Activated CD8-positive, alpha-beta memory T cell treated with anti-CD3 and anti-CD28 coated beads, Interleukin-2, amount 10 ng/mL, durations not matched to agents 7 days and 5 days (primary cell): ENCODE results near the gene SRGAP2B. TPM values are rescaled to one million over a fixed set of nuclear protein-coding genes. Genes with fewer than 3 reads are reported as not detected.
"Not testable (repeated sequence)": the region's sequence is repeated elsewhere in the genome, so short reads cannot be mapped to it uniquely, and the experiment has no call there.

Experiments
- ATAC-seq: fragments of 150-1000 bp; cut with Tn5 transposase; one replicate; pipeline ENCODE4 v1.10.0; 2021; ENCODE audit warnings: moderate library complexity
- CTCF ChIA-PET: fragments of 350-600 bp; sonication (Branson Sonifier 250); formaldehyde crosslinking; loops from one replicate; lab custom pipeline; 2021; ENCODE audit warnings: antibody characterized with exemption; lab: Charles Lee
- DNase-seq: peaks from one replicate; pipeline ENCODE4 v3.0.0-alpha.2; 2020
- H3K27ac Mint-ChIP-seq: one replicate; pipeline ENCODE4 v1.8.0; 2021; ENCODE audit warnings: mild to moderate bottlenecking, mixed read lengths
- H3K27me3 Mint-ChIP-seq: one replicate; pipeline ENCODE4 v1.8.0; 2021; ENCODE audit warnings: mixed read lengths
- H3K36me3 Mint-ChIP-seq: one replicate; pipeline ENCODE4 v1.8.0; 2021; ENCODE audit warnings: mild to moderate bottlenecking, mixed read lengths
- H3K4me1 Mint-ChIP-seq: one replicate; pipeline ENCODE4 v1.8.0; 2021; ENCODE audit warnings: mixed read lengths
- H3K4me3 Mint-ChIP-seq: one replicate; pipeline ENCODE4 v1.8.0; 2021; ENCODE audit warnings: mild to moderate bottlenecking, moderate library complexity, mixed read lengths
- H3K9me3 Mint-ChIP-seq: one replicate; pipeline ENCODE4 v1.8.0; 2022; ENCODE audit warnings: low read depth, mixed read lengths
- total RNA-seq, 2 experiments: library from RNA; stranded (reverse); gene quantifications; one replicate each; pipeline ENCODE4 v1.2.3, GENCODE V29; 2021

SRGAP2B gene
- total RNA-seq, 2 experiments from 2014 or later = 41.2 to 51.7 TPM

- DNase-seq, CTCF ChIA-PET, H3K36me3 Mint-ChIP-seq, H3K27me3 Mint-ChIP-seq, H3K4me1 Mint-ChIP-seq, H3K9me3 Mint-ChIP-seq: not testable (repeated sequence)
- Mint-ChIP-seq H3K4me3 (peak overlapping the region; percentile 52), H3K27ac (peak overlapping the region; percentile 73)
- ATAC-seq = peak; percentile 48
These were observed 84.5 kb downstream of the SRGAP2B start for GRCh38 chr1:145010580-145010979.

DNA sequence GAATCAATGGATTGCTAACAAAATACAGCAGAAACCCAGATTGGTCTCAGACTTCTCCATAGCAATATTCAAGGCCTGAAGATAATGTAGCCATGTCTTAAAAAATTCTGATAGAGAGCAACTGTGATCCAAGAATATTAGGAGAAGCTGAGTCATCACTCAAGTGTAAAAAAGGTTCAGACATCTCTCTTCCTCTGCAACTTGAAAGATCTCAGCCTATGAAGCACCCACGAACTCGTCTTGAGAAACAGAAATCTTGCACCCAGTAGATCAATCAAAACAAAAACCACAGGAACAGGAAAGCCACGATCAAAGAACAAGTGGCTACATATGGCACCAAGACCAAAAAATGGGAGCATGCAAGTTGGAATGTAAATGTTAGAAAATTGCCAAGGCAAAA, 85.2 kb downstream of the SRGAP2B start:
- H3K27ac Mint-ChIP-seq = peak overlapping the region; percentile 70
- ATAC-seq (peak; percentile 72), DNase-seq (peak; percentile 40)

DNA sequence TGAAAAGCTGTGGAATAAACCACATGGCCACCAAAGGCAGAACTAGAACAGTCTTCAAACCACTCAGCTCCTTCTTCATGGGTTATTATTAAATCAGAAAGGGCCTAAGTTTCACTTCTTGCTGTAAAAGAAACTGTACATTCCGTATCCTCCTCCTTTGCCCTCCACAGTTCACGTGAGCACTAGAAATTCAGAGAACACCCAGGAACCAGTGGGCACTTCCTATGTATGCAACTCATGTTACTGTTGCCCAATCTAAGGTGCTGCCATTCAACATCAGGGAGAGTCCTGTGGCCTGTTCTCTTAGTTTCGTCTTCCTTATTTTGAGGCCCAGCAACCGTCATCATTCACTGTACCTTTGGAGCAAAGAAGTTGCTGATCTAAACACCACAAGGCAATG, 86.7 kb downstream of the SRGAP2B start:
- CTCF ChIA-PET, H3K4me1 Mint-ChIP-seq, H3K27ac Mint-ChIP-seq, H3K4me3 Mint-ChIP-seq, DNase-seq, H3K9me3 Mint-ChIP-seq, H3K27me3 Mint-ChIP-seq, H3K36me3 Mint-ChIP-seq: not testable (repeated sequence)
- ATAC-seq = peak; percentile 30

More for the DNA sequence above, 85.2 kb downstream of the SRGAP2B start:
- H3K36me3 Mint-ChIP-seq, H3K27me3 Mint-ChIP-seq, H3K9me3 Mint-ChIP-seq, H3K4me1 Mint-ChIP-seq, CTCF ChIA-PET: not testable (repeated sequence)
- peak overlapping the region; percentile 53 for H3K4me3 Mint-ChIP-seq

- DNase-seq, H3K36me3 Mint-ChIP-seq, H3K4me1 Mint-ChIP-seq, ATAC-seq, H3K4me3 Mint-ChIP-seq, H3K27ac Mint-ChIP-seq, H3K9me3 Mint-ChIP-seq, CTCF ChIA-PET, H3K27me3 Mint-ChIP-seq: not testable (repeated sequence)
These were observed 90.0 kb downstream of the SRGAP2B start for GRCh38 chr1:145005142-145005541.

- CTCF ChIA-PET, H3K4me1 Mint-ChIP-seq, ATAC-seq: not testable (repeated sequence)
These were observed 93.7 kb downstream of the SRGAP2B start for GRCh38 chr1:145001381-145001780.

GRCh38 chr1:145000743-145001326, 94.3 kb downstream of the SRGAP2B start:
- H3K36me3 Mint-ChIP-seq, H3K9me3 Mint-ChIP-seq, CTCF ChIA-PET, H3K27me3 Mint-ChIP-seq, H3K27ac Mint-ChIP-seq, H3K4me1 Mint-ChIP-seq, ATAC-seq, DNase-seq, H3K4me3 Mint-ChIP-seq: not testable (repeated sequence)

More at GRCh38 chr1:145001381-145001780, 93.7 kb downstream of the SRGAP2B start:
- not testable (repeated sequence) for H3K36me3 Mint-ChIP-seq, H3K27me3 Mint-ChIP-seq, DNase-seq, H3K9me3 Mint-ChIP-seq, H3K27ac Mint-ChIP-seq, H3K4me3 Mint-ChIP-seq

- H3K9me3 Mint-ChIP-seq, ATAC-seq: not testable (repeated sequence)
These were observed 94.9 kb downstream of the SRGAP2B start for GRCh38 chr1:145000074-145000742.

GRCh38 chr1:144998981-144999273, 96.2 kb downstream of the SRGAP2B start:
- H3K9me3 Mint-ChIP-seq, H3K4me3 Mint-ChIP-seq, H3K4me1 Mint-ChIP-seq, H3K27me3 Mint-ChIP-seq, CTCF ChIA-PET, DNase-seq, H3K36me3 Mint-ChIP-seq, ATAC-seq, H3K27ac Mint-ChIP-seq: not testable (repeated sequence)

More at GRCh38 chr1:145000074-145000742, 94.9 kb downstream of the SRGAP2B start:
- H3K36me3 Mint-ChIP-seq, H3K4me3 Mint-ChIP-seq, H3K4me1 Mint-ChIP-seq, DNase-seq, H3K27ac Mint-ChIP-seq, H3K27me3 Mint-ChIP-seq, CTCF ChIA-PET: not testable (repeated sequence)

DNA sequence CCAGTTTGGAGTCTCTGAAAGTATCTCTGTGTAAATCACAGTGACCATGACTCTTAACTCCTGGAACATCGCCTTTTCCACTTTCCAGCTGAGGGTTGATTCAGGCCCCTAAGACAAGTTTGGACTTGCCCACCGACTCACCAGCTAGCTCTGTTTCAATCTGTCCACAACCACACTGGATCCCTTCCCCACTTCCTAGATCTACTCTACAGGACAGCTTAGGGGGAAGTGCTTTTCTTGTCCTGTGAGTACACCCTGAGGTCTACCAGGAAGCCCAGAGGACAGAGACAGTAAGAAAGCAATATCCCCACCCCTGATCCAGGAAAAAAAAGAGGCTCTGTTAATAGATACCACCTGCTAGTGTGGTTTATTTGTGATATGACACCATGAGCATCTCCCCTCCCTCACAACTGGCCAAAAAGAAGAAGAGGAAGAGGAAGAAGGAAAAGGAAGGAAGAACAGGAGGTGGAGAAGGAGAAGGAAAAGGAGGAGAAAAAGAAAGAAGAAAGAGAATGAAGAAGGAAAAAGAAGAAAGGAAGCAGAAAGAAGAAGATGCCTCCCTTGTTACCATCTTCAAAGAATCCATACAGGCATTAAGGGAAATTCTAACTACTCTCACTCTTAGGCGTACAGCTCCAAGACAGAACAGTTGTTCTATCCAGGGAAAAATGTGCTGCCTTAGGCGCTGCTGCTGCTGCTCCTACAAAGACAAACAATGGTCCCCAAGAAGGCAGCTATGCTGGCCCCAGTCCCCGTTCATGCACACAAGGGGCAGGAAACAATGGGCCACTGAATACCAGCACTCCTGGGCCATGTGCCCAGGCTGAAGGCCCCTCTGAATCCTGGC, 96.8 kb downstream of the SRGAP2B start:
- H3K4me3 Mint-ChIP-seq, H3K4me1 Mint-ChIP-seq, H3K9me3 Mint-ChIP-seq, DNase-seq, H3K27ac Mint-ChIP-seq, ATAC-seq, H3K36me3 Mint-ChIP-seq, CTCF ChIA-PET, H3K27me3 Mint-ChIP-seq: not testable (repeated sequence)

GRCh38 chr1:144995833-144996410, 99.2 kb downstream of the SRGAP2B start:
- H3K36me3 Mint-ChIP-seq, DNase-seq, CTCF ChIA-PET: not testable (repeated sequence)

GRCh38 chr1:144992915-144993314, 102.2 kb downstream of the SRGAP2B start:
- H3K9me3 Mint-ChIP-seq, H3K4me1 Mint-ChIP-seq, H3K36me3 Mint-ChIP-seq, H3K27ac Mint-ChIP-seq, DNase-seq, H3K27me3 Mint-ChIP-seq, CTCF ChIA-PET, H3K4me3 Mint-ChIP-seq: not testable (repeated sequence)
- peak; percentile 20 for ATAC-seq

More at GRCh38 chr1:144995833-144996410, 99.2 kb downstream of the SRGAP2B start:
- not testable (repeated sequence) for H3K9me3 Mint-ChIP-seq, H3K27ac Mint-ChIP-seq, H3K27me3 Mint-ChIP-seq, ATAC-seq, H3K4me3 Mint-ChIP-seq, H3K4me1 Mint-ChIP-seq

- DNase-seq, H3K27me3 Mint-ChIP-seq, H3K4me1 Mint-ChIP-seq, H3K4me3 Mint-ChIP-seq, CTCF ChIA-PET, H3K27ac Mint-ChIP-seq, ATAC-seq, H3K9me3 Mint-ChIP-seq, H3K36me3 Mint-ChIP-seq: not testable (repeated sequence)
These were observed 104.5 kb downstream of the SRGAP2B start for GRCh38 chr1:144990611-144991010.

GRCh38 chr1:144987131-144987530, 108.0 kb downstream of the SRGAP2B start:
- H3K27me3 Mint-ChIP-seq, H3K9me3 Mint-ChIP-seq, H3K4me3 Mint-ChIP-seq, DNase-seq, H3K4me1 Mint-ChIP-seq, H3K36me3 Mint-ChIP-seq, CTCF ChIA-PET, H3K27ac Mint-ChIP-seq, ATAC-seq: not testable (repeated sequence)
